Fibroblast of skin of right quadriceps (primary cell): ENCODE measurements around the gene ACO2.
A peak's percentile ranks its signal among the peaks of the same experiment; 100 is the strongest.

Experiments used
- DNase-seq: peaks from one replicate; pipeline ENCODE4 v3.0.0-alpha.2; 2013

The ACO2 gene

DNA sequence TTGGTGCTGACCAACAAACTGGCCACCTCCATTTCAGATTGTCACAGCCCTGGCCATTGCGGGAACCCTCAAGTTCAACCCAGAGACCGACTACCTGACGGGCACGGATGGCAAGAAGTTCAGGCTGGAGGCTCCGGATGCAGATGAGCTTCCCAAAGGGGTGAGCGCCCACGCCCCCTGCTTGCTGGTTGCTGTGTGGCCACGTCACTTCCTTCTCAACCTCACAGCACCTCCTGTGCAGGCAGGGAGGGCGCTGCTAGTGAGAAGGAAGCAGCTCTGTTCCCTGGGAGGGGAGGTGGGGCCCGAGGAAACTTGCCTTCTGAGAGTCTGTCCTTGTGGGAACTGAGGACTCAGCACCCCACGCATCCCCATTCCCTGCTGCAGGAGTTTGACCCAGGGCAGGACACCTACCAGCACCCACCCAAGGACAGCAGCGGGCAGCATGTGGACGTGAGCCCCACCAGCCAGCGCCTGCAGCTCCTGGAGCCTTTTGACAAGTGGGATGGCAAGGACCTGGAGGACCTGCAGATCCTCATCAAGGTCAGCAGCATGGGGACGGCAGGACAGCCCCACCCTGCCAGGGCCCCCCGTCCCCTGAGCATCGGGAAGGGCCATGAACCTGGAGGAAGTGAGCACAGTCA, 56.0 kb downstream of the ACO2 start:
- no peak for DNase-seq

DNA sequence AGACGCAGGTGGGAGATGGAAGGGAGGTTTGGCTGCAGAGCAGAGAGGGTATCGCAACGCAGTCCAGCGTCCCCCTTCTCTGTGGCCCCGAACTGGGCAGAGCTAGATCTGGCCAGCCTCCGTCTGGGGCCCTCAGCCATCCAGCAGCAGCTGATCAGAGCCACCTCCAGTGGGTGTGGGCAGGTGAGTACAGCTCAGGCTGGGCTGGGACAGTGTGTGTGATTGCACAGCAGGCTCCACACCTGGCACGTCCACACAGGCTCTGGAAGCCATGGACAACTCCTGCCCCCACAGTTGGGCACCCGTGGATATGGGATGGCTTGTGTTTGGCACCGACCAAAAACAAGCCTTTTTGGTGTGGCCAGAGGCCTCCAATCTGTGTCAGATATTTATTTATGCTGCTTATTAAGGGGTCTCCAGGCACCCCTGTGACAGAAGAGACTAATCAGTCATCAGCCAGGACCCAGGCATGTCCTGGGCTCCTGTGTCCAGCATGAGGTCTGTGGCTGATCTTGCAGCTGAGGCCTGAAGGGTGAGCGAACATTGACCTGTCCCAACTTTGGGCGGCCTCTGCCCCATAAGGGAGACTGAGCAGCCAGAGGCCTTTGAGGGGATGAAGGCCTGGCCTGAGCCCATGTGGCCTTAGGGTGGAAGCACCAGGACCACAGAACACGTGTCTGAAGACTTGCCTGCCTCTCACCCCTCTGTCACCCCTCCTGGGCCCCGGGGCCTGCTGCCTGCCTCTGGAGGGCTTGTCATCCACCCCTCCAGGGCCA, 56.7 kb downstream of the ACO2 start:
- no peak for DNase-seq

DNA sequence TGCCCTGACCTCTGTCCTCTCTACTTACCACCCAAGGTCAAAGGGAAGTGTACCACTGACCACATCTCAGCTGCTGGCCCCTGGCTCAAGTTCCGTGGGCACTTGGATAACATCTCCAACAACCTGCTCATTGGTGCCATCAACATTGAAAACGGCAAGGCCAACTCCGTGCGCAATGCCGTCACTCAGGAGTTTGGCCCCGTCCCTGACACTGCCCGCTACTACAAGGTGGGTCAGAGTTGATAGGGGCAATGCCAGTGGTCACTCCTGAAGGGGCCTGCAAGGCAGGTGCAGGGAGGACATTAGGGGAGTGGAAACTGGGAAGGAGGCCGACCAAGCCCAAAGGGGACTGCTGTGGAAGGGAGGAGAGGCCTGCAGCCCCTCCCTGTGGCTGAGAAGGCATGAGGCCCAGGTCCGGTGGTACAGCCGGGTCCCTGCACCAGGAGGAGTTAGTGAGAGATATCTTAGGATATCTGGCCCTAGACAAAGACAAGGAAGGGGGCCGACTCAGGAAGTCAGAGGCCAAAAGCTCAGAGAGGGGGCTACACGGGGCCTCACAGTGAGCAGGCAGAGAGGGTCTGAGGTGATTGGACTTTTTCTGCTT, 57.4 kb downstream of the ACO2 start:
- no peak for DNase-seq

DNA sequence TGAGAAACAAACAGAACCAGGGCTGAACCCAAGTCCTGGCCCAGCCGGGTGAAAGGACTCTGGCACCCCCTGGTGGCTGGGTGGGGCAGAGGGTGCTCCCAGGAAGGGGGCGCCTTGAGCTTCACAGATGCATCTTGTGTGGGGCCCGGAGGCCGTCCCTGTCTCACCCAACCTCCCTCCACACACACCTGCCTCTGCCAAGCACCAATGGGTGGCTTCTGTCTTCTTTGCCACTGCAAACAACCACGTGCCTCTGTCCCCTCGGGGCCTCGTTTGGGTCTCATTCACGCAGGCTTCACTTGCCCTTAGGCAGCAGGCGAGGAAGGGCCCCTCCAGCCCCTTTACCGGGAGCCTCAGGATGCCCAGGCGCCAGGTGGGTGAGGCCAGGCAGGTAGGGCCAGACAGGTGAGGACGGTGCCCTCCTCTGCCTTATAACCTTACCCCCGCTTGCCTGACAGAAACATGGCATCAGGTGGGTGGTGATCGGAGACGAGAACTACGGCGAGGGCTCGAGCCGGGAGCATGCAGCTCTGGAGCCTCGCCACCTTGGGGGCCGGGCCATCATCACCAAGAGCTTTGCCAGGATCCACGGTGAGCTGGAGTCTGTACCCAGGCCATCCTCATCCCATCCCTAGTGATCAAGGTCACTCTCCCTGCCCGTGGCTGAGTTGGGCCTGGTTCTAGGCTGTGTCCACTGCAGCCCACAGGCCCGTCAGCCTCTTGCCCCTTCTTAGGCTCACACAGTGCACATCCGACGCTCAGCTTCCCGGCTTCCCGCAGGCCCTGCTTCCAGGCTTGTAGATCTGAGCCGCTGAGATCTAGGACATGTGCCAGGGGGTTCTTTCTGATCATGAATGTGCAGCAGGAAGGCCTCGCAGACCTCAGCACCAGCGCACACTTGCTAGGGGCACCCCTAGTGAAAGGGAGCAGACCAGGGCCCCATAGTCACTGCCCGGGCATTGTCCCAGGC, 58.2 kb downstream of the ACO2 start:
- DNase-seq, result no peak

DNA sequence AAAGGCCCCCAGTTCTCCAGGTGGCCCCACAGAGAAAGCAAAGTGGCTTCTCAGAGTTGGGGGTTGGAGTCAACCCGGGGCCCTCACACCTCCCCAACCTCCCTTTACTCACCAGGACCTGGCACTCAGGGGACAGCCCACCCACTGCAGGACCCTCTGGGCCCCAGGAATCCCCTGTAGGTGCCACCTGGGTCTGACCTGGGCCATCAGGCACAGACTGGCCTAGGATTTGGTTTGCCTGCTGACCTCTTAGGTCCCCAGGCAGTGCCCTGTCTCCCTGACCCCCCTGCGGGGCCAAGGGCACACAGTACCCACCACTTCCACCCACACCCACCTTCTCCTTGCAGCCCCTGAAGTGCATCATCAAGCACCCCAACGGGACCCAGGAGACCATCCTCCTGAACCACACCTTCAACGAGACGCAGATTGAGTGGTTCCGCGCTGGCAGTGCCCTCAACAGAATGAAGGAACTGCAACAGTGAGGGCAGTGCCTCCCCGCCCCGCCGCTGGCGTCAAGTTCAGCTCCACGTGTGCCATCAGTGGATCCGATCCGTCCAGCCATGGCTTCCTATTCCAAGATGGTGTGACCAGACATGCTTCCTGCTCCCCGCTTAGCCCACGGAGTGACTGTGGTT, 59.3 kb downstream of the ACO2 start:
- DNase-seq, result no peak

DNA sequence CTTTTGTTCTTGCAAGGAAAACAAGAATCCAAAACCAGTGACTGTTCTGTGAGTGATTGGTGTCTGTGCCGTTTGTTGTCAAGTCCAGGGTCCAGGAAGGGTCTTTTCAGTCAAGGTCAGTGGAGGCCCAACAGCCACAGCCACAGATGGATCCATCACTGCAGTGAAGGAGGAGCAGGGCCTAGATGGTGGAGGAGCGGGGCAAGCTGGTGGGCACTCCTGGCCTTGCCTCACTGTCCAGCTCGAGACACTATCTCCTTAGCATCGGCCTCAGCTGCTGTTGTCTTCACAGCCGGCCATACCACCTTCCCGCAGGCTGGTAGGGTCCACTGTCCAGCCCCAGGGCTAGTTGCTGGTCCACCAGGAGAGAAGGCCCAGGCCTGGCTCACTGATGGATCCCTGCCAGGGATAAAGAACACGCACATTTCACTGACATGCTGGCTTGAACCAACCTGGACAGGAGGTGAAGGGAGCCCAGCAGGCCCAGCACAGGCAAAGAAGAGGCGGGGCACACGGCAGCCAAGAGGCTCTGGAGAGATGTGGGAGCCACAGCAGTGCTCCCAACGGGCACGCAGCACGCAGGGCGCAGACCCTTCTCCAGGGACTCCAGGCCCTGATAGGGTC, 60.1 kb downstream of the ACO2 start:
- DNase-seq, result no peak

DNA sequence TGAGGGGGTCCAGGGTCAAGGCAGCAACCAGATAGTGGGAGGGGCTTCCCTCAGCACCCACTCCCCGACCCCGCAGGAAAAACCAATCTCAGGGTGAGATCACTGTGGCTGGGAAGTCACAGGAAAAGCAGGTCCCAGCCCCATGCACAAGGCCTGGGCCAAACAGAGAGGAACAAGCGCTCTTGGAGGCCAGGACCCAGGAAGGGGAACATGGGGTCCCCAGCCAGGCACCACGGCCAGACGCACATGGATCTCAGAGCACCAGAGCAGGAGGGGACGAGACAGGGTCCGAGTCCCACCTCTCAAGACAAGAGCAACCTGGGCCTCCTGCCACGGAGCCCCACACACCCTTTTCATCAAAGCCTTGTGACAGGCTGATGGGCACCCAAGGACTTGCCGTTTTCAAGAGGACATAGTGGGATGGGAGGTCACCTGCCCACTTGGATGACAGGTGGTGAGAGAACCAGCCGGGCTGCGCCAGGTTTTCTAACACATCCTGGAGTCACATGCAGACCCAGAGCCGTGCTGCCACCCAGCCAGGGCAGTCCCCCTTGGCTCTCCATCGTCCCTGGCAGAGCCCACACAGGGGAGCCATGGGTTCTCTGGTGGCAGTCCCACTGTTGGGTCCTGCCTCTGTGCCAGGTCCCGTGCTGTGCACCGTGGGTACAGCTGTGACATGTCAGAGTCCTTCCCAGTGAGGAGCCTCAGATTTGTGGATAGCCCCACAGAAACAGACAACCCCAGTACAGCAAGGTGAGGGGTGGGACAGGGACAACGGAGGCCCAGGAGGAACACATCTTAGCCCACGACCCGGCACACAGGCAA, 62.2 kb downstream of the ACO2 start:
- DNase-seq, result no peak

DNA sequence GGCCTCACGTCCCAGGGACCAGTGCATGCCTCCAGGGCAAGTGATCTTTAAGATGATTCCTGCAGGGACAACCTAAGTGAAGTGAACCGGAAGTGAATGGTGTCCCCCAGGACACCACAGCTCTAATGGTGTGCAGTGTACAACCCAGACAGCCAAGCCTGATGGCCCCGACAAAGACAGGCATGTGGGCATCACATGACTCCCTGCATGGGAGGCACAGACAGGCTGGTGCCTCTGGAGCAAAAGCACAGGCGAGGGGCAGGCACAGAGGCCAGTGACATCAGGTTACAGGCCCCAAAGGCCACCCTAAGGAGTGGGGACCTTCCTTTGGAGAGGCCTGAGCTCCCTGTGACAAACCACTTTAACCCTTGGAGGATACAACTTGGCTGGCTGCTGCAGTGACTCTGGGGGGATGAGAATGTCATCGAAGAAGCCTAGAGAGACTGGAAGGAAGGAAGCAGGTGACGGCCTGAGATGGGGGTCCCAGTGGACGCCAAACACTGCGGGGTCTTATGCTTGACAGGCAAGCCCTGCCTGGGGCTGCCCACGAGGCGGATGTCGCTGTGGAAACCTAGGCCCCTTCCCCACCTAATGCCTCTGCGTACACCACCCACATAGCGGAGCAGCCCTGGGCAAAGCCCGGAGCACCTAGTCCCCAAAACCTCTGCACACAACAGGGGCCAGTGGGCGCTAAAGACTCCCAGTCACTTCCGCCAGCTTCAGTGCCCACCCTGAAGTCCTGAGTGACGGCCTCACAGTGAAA, 63.0 kb downstream of the ACO2 start:
- no peak for DNase-seq

DNA sequence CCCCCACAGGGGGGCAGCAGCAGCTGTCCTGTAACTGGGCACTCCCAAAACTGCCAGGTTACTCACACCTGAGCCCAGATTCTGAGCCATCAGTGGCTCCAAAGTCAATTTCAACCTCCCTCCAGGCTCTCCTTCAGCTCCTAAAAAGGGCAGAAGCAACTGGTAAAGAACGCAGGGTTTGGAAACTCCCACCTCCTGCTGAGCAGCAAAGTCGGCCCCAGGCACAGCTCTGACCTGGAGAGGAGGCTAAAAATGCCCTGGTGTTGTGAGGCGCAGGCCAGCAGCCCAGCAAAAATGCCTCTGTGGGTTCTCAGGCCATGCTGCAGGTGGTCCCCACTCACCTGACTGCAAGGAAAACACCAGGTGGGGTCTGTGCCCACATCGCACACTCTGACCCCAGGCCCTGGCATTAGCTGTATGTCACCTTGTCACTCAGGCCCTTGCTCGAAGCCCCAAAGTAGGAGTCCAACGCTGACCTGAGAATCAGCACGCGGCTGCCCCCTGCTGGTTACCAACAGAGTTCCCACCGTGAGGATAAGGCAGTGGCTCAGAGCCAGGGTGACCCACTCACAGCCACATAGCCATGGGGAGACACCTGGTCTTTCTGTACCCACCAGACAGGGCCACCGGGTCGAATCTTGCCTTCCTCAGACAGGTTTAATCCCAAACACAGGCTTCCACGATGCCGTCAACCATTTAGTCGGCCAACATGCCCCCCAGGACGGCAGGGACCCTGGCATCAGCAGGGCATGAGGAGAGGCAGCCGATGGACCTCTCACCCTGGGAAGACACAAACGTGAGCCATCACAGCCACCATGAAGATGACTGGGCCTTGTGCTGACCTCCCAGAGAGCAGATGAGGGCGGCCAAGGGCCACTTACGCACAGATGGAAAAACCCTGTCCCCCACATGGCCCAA, 64.2 kb downstream of the ACO2 start:
- peak; percentile 46 for DNase-seq

DNA sequence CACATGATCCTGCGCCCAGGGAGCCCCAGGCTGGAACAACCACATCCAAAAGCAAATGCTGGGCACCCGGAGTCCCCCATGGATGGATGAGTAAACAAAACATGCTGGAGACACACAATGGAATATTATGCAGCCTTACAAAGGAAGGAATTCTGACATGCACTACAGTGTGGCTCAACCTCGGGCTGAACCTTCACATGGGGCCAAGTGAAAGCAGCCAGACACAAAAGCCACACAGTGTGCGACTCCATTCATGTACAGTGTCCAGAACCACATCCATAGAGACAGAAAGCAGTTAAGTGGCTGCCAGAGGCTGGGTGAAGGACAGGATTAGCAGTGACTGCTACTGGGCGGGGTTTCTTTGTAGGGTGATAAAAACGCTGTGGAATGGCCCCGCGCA, 65.3 kb downstream of the ACO2 start:
- DNase-seq, result no peak

DNA sequence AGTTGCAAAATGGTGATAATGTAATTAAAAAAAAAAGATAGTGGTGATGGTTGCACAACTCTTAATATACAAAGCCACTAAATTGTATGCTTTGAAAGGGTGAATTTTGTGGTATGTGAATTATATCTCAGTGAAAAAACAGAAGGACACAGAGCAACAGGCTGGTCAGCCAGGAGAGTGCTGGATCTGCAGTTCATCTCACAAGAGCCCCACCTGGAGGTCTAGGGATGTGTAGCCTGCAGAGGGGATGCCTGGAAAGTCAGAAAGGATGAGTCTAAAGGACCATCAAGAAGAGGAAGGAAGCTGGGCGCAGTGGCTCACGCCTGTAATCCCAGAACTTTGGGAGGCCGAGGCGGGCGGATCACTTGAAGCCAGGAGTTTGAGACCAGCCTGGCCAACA, 66.3 kb downstream of the ACO2 start:
- no peak for DNase-seq

DNA sequence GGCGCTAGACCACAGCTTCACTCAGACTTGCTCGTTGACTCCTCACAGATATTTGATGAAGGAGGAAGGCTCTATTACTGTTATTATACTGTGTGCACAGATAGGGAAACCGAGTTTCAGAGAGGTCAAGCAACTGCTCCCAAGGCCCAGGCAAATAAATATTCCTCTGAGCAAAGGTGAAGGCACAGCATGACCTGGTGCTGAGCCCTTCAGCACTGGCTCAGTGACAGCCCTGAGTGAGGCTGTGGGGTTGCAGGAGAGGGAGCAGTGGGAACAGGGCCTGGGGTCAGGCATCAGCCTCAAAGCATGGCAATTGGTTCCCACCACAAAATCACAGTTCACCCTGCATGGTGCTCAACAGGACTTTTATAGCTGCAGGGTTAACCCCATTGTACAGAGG, 68.3 kb downstream of the ACO2 start:
- no peak for DNase-seq

DNA sequence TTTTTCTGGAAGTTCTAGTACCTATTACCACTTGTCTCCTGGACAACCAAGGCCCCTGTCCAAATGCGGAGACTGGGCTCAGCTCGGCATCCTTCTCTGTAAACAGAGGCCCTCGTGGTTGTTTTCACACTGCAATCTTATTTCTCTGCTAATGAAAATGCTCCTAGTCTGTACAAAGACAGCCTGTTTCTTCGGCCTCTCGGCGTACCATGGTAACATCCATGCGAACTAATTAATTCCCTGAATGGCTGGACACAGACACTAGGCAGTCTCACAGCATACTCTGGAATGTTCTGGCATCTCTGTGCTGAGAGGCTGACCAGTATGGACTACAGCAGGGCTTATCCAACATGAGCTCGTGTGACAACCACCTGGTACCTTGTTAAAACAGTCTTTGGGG, 69.7 kb downstream of the ACO2 start:
- DNase-seq, result no peak

DNA sequence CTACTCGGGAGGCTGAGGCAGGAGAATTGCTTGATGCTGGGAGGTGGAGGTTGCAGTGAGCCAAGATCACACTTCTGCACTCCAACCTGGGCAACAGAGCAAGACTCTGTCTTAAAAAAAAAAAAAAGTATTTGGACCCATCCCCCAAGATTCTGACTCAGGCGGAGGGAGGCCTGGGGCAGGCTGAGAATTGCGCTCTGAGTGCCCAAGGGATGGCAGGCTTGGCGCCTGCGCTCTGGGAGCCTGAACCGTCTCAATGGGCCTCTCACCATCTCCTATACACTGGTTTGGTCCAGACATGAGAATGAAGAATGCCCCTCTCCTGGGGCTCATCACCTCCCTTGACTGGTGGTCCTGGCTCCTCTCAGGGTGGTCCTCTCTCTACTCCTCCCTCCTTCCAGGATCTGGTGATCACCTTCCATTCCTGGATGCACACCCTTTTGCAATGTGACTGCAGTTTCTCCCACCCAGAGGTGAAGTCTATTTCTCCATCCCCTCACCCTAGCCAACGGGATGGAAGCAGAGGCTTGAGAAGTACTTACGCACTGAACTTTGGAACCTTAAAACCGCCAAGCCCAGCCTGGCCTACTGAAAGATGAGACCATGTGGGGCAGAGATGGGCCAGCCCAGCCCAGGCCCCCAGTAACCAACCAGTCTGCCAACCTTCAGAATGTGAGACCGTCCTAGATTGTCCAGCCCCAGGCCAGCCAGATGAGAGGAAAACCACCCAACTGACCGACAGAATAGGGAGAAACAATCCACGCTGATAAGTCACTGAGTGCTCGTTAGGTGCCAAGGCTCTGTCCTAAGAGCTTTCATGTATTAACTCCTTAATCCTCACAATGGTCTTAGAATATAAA, 70.5 kb downstream of the ACO2 start:
- no peak for DNase-seq

DNA sequence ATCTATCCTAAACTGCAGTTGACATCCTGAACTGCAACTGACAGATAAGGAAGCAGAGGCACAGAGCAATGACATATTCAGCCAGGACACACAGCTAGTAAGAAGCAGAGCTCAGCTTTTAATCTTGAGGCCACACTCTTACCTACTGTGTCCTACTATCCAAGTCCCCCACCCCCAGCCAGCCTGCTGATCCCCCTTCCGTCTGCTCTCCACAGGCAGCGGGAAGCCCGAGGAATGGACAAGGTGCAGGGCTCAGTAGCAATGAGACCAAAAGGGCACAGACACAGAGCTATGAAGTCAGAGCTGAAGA, 71.0 kb downstream of the ACO2 start:
- no peak for DNase-seq

DNA sequence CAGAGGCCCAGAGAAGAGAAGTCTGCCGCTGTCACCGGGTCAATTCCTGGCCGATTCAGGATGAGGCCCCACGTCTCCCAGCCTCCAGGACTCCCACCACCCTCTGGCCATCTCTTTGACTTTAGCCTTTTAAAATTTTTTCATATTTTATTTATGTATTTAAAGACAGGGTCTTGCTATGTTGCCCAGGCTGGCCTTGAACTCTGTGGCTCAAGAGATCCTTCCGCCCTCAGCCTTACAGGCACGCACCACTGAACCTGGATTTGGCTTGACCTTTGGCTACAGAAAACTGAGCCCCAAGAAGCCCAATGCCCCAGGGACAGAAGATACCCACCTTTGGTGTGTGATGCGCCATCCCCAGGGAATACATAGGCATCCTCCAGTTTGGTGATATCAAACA, 71.4 kb downstream of the ACO2 start:
- no peak for DNase-seq

DNA sequence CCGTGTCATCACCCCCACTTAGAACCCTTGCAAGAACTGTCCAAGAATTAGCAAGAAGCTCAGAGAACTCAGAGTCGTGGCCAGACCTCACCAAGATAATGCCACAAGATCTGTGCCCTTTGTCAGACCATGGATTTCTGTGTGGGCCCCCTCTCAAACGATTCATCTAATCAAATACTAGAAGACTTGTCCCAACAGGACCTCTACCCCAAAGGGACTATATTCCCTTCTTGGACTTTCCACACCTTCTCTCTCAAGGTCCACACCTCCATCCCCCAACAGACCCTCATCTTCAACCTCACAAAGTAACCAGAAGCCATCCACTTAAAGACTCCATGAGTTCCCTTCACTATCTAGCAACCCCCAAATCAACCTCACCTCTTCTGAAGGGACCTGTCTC, 72.6 kb downstream of the ACO2 start:
- DNase-seq, result no peak

DNA sequence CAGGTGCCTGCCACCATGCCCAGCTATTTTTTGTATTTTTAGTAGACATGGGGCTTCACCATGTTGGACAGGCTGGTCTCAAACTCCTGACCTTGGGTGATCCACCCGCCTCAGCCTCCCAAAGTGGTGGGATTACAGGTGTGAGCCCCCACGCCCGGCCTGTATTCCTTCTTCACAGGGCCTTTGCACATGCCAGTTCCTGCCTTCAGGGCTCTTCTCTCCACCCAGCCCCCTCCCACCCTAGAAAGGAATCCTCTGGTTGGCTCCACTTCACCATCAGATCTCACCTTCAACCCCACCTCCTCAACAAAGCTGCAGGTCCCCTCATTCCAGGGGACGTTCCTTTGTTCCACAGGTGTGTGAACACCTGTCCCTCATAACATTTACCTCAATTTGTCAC, 73.3 kb downstream of the ACO2 start:
- DNase-seq, result no peak
